GM19328 (cell line): ENCODE measurements around the gene FDX1.
A peak's percentile ranks its signal among the peaks of the same experiment; 100 is the strongest.

Experiments used
- ATAC-seq: cut with Tn5 transposase; IDR thresholded peaks from one replicate; pipeline ENCODE4 v1.9.1; 2021; ENCODE audit warnings: mild to moderate bottlenecking, moderate library complexity; ENCODE audit not compliant: unreplicated experiment

Gene FDX1

GRCh38 chr11:110431051-110431672 lies 1.4 kb downstream of the FDX1 start:
- ATAC-seq = no peak

DNA sequence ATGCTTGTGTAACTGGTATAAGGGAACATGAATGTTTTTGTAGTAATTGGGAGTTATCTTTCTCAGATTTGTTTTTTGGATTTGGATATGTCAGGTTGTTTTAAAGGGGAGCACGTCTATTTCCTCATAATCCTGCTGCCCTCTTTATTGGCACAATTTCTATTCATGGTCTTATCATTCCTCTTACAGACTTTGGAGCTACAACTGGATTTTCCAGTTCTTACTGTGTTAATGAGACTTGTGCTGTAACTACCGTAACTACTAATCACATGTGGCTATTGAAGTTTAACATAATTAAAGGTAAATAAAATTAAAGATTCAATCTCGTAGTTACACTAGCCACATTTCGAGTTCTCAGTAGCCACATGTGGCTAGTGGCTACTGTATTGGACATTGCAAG lies 1.9 kb downstream of the FDX1 start:
- no peak for ATAC-seq

DNA sequence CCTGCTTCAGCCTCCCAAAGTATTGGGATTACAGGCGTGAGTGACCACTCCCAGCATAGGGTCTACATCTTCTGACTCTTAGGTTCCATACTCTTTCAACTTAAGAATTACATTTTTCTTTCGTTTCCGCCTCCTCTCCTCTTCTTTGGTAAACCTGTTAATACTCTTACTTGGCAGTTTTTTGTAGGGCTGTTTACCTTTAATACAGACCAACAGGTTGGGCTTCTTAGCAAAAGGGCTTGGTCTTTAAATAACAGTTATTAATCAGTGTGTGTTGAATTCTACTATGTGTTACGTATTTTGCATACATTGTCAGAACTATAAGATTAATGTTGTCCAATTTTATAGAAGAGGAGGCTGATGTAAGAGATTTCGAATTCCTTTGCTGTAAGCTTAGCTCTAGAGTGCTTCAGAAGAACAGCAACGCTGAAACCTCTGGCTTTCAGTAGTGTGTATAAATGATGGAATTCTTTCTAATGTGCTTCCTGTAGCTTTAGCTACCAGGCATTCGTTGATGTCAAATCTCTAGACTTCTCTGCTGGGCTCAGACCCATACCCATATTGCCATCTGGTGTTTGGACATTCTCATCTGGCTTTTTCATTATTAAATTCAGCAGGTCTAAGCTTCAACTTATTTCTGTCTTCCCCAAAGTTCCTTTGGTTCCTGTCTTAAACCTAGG lies 3.1 kb downstream of the FDX1 start:
- ATAC-seq = no peak

DNA sequence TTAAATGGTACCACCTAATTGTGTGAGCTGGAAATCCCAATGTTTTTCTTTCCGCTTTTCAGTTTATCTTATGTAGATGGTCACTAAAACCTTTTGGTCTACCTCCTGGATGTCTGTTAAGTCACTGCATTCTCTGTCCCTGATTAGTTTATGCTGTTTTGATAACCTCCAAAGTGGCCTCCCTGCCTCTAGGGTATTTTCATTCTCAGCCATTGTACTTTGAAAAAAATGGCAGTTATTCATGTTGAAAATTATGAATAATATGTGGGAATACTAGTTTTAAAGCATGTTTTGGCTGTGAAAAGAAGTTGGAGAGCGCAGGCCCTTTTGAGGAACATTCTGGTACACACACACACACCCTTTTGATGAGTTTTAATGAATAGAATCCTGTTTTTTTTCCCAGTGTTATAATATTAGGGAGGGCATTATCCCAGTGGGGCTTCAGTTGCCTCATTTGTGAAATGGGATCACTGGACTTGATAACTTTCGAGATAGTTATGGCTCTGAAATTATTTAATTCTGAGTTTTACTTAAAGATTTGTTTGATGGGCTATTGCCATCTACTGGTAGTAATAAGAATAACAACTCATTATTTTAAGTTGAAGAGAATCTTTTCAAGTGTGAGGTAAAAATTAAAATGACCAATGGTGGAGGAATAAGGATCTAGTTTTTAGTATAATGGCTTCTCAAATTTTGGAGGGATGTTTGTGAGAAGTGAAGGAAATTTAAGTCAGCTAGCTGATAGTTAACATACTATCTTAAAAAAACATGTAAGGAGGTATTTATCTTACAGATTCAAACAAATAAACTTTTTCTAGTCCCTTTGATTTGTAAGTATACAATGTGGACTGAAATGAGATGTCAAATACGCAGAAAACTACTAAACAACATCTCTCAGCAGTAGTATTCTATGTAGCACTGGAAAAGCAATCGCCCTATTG lies 3.9 kb downstream of the FDX1 start:
- ATAC-seq = no peak

DNA sequence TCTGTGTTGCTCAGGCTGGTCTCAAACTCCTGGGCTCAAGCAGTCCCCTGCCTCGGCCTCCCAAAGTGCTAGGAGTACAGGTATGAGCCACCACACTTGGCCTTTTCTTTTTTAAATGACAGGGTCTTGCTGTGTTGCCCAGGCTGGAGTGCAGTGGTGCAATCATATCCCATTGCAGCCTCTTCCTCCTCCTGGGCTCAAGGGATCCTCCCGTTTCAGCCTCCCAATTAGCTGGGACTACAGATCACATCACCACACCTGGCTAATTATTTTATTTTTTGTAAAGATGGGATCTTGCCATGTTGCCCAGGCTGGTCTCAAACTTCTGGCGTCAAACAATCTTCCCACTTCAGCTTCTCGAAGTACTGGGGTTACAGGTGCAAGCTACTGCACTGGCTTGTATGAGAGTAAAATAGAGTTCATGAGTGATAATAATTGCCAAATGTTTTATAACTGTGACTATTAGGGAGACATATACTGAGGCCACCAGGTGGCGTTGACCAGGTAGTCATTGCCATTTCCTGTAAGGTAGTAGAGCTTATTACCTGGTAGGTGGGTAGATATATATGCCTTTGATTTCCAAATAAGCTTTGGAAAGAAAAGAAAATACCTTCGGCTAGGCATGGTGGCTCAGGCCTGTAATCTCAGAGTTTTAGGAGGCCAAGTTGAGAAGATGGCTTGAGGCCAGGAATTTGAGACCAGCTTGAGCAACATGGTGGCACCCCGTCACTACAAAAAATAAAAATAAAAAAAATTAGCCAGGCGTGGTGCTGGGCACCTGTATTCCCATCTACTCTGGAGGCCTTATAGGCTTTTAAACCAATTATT lies 5.4 kb downstream of the FDX1 start:
- ATAC-seq = no peak

DNA sequence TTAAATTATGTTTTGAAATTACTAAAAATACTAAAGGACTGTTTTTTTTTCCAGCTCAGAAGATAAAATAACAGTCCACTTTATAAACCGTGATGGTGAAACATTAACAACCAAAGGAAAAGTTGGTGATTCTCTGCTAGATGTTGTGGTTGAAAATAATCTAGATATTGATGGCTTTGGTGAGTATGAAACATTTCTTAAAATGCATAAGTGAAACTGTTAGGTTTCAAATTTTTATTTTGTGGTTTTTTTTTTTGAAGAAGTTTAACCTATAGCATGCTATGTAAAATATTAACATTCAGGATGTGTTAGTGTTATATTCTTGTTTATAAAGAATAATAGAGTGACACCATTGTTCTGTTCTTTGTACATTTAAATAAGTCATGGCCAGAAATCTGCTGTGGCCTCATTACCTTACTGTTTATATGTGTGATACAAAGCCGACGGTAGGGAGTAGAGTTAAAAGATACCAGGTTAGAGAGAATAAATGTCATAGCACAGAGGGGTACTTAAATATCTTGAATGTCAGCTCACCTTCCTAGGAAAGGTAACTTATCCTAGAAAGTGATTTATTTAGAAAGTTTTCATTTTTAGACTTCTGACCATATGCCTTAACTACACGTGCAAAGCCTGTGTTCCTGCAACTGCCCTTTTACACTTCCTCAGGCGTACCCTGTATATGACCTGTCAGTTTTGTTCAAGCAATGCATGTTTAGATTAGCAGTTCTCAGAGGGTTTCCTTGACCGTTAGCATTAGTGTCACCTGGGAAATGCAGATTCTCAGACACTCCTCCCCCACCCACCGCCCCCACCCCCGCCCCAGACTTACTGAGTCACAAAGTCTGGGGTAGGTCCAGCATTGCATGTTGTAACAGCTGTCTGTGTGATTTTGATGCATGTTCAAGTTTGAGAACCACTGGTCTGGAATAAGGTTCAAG lies 6.3 kb downstream of the FDX1 start:
- ATAC-seq = no peak

GRCh38 chr11:110438017-110438416 lies 8.3 kb downstream of the FDX1 start:
- ATAC-seq = no peak

DNA sequence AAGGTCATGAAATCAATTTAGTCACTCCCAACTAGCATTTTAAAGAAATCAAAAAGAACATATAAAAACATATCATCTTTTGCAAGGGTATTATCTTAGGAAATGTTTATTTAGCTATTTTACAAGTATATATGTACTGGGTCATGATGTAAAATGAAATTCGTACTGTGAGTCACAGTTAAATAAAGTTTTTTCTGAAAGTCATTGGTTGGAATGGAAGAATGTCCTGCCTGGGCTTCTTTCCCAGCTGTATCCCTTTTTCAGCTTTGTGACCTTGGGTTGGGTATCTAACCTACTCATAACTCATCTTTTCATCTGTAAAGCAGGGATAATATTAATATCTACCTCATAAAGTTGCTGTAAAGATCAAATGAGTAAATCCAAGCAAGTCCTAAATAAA lies 15.7 kb downstream of the FDX1 start:
- no peak for ATAC-seq

DNA sequence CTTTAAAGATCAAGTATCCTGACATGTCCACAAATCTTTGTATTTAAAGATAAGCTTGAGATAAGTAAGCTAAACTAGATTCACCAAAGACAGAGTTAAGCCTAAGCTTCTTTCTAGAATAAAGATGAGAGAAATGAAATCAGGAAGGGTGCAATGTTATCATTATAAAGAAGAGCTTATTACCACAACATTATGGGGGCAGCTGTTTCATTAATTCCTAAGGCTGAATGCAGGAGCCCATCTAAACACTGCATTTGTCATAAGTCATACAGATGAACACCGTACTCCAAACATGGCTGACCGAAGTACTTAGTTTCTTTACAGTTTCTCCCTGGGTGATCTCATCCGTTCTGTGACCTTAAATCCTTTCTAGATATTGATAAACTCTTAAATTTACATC lies 16.3 kb downstream of the FDX1 start:
- ATAC-seq = no peak

DNA sequence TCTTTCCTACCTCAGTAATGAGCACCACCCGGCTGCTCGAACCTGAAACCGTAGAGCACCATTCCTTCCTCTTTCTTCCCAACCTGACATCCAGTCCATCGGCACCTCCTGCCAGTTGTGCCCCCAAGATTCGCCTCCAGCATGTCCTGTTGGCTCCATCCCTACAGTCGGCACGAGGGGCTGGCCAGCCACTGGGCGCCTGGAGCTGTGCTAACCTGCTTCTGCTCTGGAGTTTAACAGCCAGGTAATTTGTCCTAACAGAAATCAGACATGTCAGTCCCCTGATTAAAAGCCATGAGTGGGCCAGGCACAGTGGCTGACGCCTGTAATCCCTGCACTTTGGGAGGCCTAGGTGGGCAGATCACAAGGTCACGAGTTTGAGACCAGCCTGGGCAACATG lies 16.8 kb downstream of the FDX1 start:
- no peak for ATAC-seq

DNA sequence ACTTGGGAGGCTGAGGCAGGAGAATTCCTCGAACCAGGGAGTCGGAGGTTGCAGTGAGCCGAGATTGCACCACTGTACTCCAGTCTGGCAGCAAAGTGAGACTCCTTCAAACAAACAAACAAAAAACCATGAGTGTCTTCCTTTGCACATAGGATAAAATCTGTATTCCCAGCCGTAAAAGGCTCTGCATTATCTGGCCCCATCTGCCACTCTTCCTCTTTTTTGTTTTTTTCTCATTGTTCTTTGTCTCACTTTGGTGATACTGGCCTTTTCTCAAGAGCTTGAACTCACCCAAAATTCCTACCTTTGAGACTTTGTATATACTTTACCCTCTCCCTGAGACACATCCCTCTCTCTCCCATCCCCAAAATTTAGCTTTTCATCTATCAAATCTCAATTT lies 17.6 kb downstream of the FDX1 start:
- no peak for ATAC-seq

GRCh38 chr11:110447897-110448745 lies 18.4 kb downstream of the FDX1 start:
- ATAC-seq = no peak

GRCh38 chr11:110450246-110450645 lies 20.5 kb downstream of the FDX1 start:
- ATAC-seq = no peak

- ATAC-seq = no peak
Measured at GRCh38 chr11:110452720-110453119, 23.0 kb downstream of the FDX1 start.

GRCh38 chr11:110453684-110454354 lies 24.1 kb downstream of the FDX1 start:
- peak; percentile 62 for ATAC-seq

- ATAC-seq = no peak
Measured at GRCh38 chr11:110454609-110455008, 24.9 kb downstream of the FDX1 start.

- ATAC-seq = no peak
Measured at GRCh38 chr11:110455718-110456117, 26.0 kb downstream of the FDX1 start.

GRCh38 chr11:110463153-110463552 lies 33.4 kb downstream of the FDX1 start:
- no peak for ATAC-seq
